ENCODE data around the gene TAGLN3.

DNA sequence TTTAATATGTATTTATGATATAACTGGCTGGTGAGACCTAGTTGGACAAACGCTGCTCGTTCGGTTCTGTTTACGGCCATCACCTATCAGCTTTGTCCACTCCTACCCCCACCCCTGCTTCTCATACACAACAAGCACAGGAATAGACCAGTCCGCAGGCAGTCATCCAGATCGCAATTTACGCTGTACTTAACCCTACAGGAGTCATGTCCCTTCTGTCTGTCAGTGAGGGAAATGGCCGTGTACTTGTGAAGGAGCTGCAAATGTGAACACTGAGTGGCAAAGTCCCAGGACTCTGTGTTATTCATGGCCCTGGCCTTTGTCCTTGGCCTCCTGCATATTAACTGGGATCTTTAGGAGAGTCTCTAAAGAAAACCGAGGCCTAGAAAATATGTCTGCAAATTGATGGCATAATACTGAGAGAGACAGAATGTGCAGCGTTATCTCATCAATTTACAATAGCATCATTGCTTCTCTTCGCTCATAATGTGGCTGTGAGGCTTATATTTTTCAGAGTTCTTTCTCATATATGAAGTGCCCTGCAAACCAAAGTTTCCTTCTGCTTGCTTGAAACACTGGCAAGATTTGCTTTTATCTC lies 27.1 kb upstream of the TAGLN3 start:
- no peak for TF ChIP-seq POLR2A (IDR thresholded peaks at IDR 0.05)
- TF ChIP-seq, protein P1, sequence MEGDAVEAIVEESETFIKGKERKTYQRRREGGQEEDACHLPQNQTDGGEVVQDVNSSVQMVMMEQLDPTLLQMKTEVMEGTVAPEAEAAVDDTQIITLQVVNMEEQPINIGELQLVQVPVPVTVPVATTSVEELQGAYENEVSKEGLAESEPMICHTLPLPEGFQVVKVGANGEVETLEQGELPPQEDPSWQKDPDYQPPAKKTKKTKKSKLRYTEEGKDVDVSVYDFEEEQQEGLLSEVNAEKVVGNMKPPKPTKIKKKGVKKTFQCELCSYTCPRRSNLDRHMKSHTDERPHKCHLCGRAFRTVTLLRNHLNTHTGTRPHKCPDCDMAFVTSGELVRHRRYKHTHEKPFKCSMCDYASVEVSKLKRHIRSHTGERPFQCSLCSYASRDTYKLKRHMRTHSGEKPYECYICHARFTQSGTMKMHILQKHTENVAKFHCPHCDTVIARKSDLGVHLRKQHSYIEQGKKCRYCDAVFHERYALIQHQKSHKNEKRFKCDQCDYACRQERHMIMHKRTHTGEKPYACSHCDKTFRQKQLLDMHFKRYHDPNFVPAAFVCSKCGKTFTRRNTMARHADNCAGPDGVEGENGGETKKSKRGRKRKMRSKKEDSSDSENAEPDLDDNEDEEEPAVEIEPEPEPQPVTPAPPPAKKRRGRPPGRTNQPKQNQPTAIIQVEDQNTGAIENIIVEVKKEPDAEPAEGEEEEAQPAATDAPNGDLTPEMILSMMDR (IDR thresholded peaks at IDR 0.05) = no peak
- no peak for TF ChIP-seq POLR2AphosphoS5 (IDR thresholded peaks at IDR 0.05)
